B cell (primary cell): ENCODE data around the gene B3GNT9. TPM values are rescaled to one million over a fixed set of nuclear protein-coding genes. Genes with fewer than 3 reads are reported as not detected.

Experiments used
- ATAC-seq: fragments of 200-7000 bp; cut with Tn5 transposase; one replicate; pipeline ENCODE4 v1.10.0; 2021; ENCODE audit warnings: low read depth, mild to moderate bottlenecking, moderate number of reproducible peaks, moderate library complexity
- CTCF ChIA-PET: fragments of 350-600 bp; sonication (Branson Sonifier 250); formaldehyde crosslinking; loops from one replicate; lab custom pipeline; 2021; ENCODE audit warnings: antibody characterized with exemption, inconsistent platforms; lab: Charles Lee
- POLR2A ChIA-PET: fragments of 350-600 bp; sonication (Branson Sonifier 250); formaldehyde crosslinking; loops from one replicate; lab custom pipeline; 2021; ENCODE audit warnings: antibody characterized with exemption; lab: Charles Lee
- DNase-seq: peaks from one replicate; pipeline ENCODE4 v3.0.0; 2013
- H2AFZ ChIP-seq: 2 replicates; pipeline ENCODE4 v1.6.1; 2012; ENCODE audit warnings: mild to moderate bottlenecking, low read depth, low read length; ENCODE audit not compliant: insufficient read depth, poor library complexity, severe bottlenecking
- H3K27ac ChIP-seq, 2 donors: 1 replicate in 1 of 2; 2 replicates in 1 of 2; pipeline ENCODE4 v1.5.1; 2012 to 2013; ENCODE audit warnings: low read length in 2 of 2, mild to moderate bottlenecking in 2 of 2, moderate library complexity in 1 of 2
- H3K27me3 ChIP-seq, 4 experiments: fragments of 200-600 bp in 1 of 4; sonication (generic) in 1 of 4; replicated peaks in 1 of 4; 1 replicate in 2 of 4; 2 replicates in 2 of 4; pipeline versions ENCODE4 v1.6.1 to v1.7.0; 2013 to 2016; ENCODE audit warnings: low read length in 3 of 4, mild to moderate bottlenecking in 2 of 4, mixed read lengths in 1 of 4, moderate library complexity in 1 of 4; ENCODE audit not compliant: insufficient read depth in 4 of 4, control insufficient read depth in 3 of 4; ENCODE audit errors: control extremely low read depth in 1 of 4
- H3K36me3 ChIP-seq, 2 experiments: replicated peaks in 1 of 2; 1 replicate in 1 of 2; 2 replicates in 1 of 2; pipeline versions ENCODE4 v1.6.1 to v1.7.1; 2013; ENCODE audit warnings: low read length in 1 of 2; ENCODE audit not compliant: insufficient read depth in 2 of 2, control insufficient read depth in 1 of 2; ENCODE audit errors: control extremely low read depth in 1 of 2, extremely low read depth in 1 of 2
- H3K4me1 ChIP-seq, 2 donors: fragments of 200-600 bp in 1 of 2; sonication (generic) in 1 of 2; 1 replicate in 1 of 2; 2 replicates in 1 of 2; pipeline versions ENCODE4 v1.5.1 to v1.6.1; 2013 to 2017; ENCODE audit warnings: low read length in 2 of 2; ENCODE audit not compliant: control insufficient read depth in 2 of 2, insufficient read depth in 2 of 2
- H3K4me2 ChIP-seq: replicated peaks from 2 replicates; pipeline ENCODE3; 2012; ENCODE audit warnings: mild to moderate bottlenecking, low read depth, low read length; ENCODE audit not compliant: poor library complexity, severe bottlenecking
- H3K4me3 ChIP-seq, 5 experiments: fragments of 200-600 bp in 1 of 5; sonication (generic) in 1 of 5; 1 replicate in 3 of 5; 2 replicates in 2 of 5; pipeline versions ENCODE4 v1.5.1 to v1.7.0; 2011 to 2016; ENCODE audit warnings: low read length in 4 of 5, mild to moderate bottlenecking in 4 of 5, low read depth in 2 of 5, control low read depth in 1 of 5, moderate library complexity in 1 of 5; ENCODE audit not compliant: insufficient read depth in 1 of 5; ENCODE audit errors: control extremely low read depth in 1 of 5, extremely low read depth in 1 of 5
- H3K79me2 ChIP-seq: fragments of 200-600 bp; sonication (generic); one replicate; pipeline ENCODE4 v1.6.0; 2016; ENCODE audit warnings: low read length; ENCODE audit not compliant: control insufficient read depth, insufficient read depth
- H3K9ac ChIP-seq: fragments of 200-600 bp; sonication (generic); 2 replicates; pipeline ENCODE4 v1.6.1; 2017; ENCODE audit warnings: mild to moderate bottlenecking, low read length, moderate library complexity
- H3K9me3 ChIP-seq, 3 donors: one replicate each; pipeline versions ENCODE4 v1.6.1 to v1.7.1; 2013; ENCODE audit warnings: low read length in 2 of 3; ENCODE audit not compliant: control insufficient read depth in 2 of 3, insufficient read depth in 1 of 3; ENCODE audit errors: control extremely low read depth in 1 of 3
- H4K20me1 ChIP-seq: 2 replicates; pipeline ENCODE4 v1.6.0; 2012; ENCODE audit warnings: mild to moderate bottlenecking, low read length; ENCODE audit not compliant: insufficient read depth, control insufficient read depth, poor library complexity, severe bottlenecking
- H3K27ac Mint-ChIP-seq: one replicate; pipeline ENCODE4 v1.8.0; 2021; ENCODE audit warnings: mixed read lengths
- H3K27me3 Mint-ChIP-seq: one replicate; pipeline ENCODE4 v1.8.0; 2021; ENCODE audit warnings: mixed read lengths
- H3K4me1 Mint-ChIP-seq: one replicate; pipeline ENCODE4 v1.8.0; 2021; ENCODE audit warnings: mixed read lengths
- H3K4me3 Mint-ChIP-seq: one replicate; pipeline ENCODE4 v1.8.0; 2021; ENCODE audit warnings: mixed read lengths
- H3K9me3 Mint-ChIP-seq: one replicate; pipeline ENCODE4 v1.8.0; 2022; ENCODE audit warnings: mixed read lengths; ENCODE audit not compliant: insufficient read depth
- CTCF ChIP-seq: fragments of 200-600 bp; IDR thresholded peaks from one replicate; pipeline ENCODE4 v1.8.0; 2022; ENCODE audit warnings: antibody characterized with exemption, mild to moderate bottlenecking
- EZH2 ChIP-seq: IDR thresholded peaks from 2 replicates; pipeline ENCODE4 v1.6.1; 2012; ENCODE audit warnings: borderline replicate concordance, low read depth, mild to moderate bottlenecking, moderate library complexity, low read length; ENCODE audit not compliant: insufficient read depth, poor library complexity, severe bottlenecking
- WGBS: methylation state at CpG from one replicate; pipeline ENCODE4 v1.1.5; 2013; ENCODE audit warnings: missing lambda C conversion rate; ENCODE audit not compliant: insufficient coverage; 5-methylcytosine and 5-hydroxymethylcytosine counted together
- intact Hi-C: fragments of 100-400 bp; cut with micrococcal nuclease; formaldehyde crosslinking; loops from one replicate; pipeline ENCODE4 v1.10.0; 2022
- polyA plus RNA-seq: library from polyadenylated mRNA; depleted of rRNA; stranded (reverse); fragments of >200 nt; gene quantifications from 2 replicates; pipeline ENCODE4 v1.2.3, GENCODE V29; 2012
- total RNA-seq, 2 donors: library from RNA; stranded (reverse); fragments of 120-200 nt in 1 of 2; gene quantifications; 1 replicate in 1 of 2; 2 replicates in 1 of 2; pipeline versions ENCODE4 v1.2.3 to v1.2.4, GENCODE V29; 2013 to 2022

The B3GNT9 gene
- total and polyA plus RNA-seq, 2 donors (not counting 1 experiment from before 2014, with no cell fraction given), result 1.6 to 2.5 TPM

GRCh38 chr16:67166110-67166547 lies 15.3 kb upstream of the B3GNT9 start:
- ChIA-PET POLR2A (interaction anchor here (0.6 kb wide), 2 partner anchors 26 to 131 kb away, joined by 3 to 4 read pairs; no protein-coding TSS in a partner anchor), CTCF (no interaction called here)
- Histone ChIP-seq H3K9ac (no peak overlapping the region), H3K4me1 (peaks cover 56 to 64% of the 10 kb centered on the region in 2 donors), H3K4me3 (no peak overlapping the region), H3K27ac (no peak overlapping the region), H3K4me2 (no peak overlapping the region), H2AFZ (no peak overlapping the region), H3K79me2 (no peaks in the 10 kb centered on the region), H3K9me3 (peaks cover 0 to 47% (median 0%) of the 10 kb centered on the region in 3 donors), H4K20me1 (peaks cover 20% of the 10 kb centered on the region), H3K36me3 (no peaks in the 10 kb centered on the region), H3K27me3 (peaks cover 0 to 95% (median 64%) of the 10 kb centered on the region in 4 experiments)
- ATAC-seq (no peak), DNase-seq (no peak)
- H3K9me3 Mint-ChIP-seq, result no peaks in the 10 kb centered on the region
- no peak overlapping the region for H3K27ac Mint-ChIP-seq
- H3K4me3 Mint-ChIP-seq, result no peak overlapping the region
- H3K4me1 Mint-ChIP-seq, result peaks cover 40% of the 10 kb centered on the region
- intact Hi-C loops, result no loop called here
- H3K27me3 Mint-ChIP-seq, result peaks cover 58% of the 10 kb centered on the region
- TF ChIP-seq EZH2 (no peak), CTCF (no peak)
- 37% methylated on average over 14 of the region's 18 CpGs for WGBS
